Stimulated activated CD8-positive, alpha-beta memory T cell treated with anti-CD3 and anti-CD28 coated beads, Interleukin-2, amount 100 ng/mL, for 1 hour (primary cell): ENCODE results near the gene ZNF512.
"Not testable (repeated sequence)": the region's sequence is repeated elsewhere in the genome, so short reads cannot be mapped to it uniquely, and the experiment has no call there.

Experiments used
- DNase-seq, 2 donors: peaks; one replicate each; pipeline ENCODE4 v3.0.0-alpha.2; 2020; ENCODE audit warnings: low read depth in 2 of 2

ZNF512 gene

GRCh38 chr2:27582129-27582694 is 630 bp upstream of the ZNF512 start:
- no peak for DNase-seq

- no peak for DNase-seq
Observed at GRCh38 chr2:27583390-27583915, 611 bp downstream of the ZNF512 start.

- DNase-seq: no peak
Observed at GRCh38 chr2:27584597-27584996, 1.8 kb downstream of the ZNF512 start.

- DNase-seq: no peak
Observed at GRCh38 chr2:27587025-27587424, 4.2 kb downstream of the ZNF512 start.

GRCh38 chr2:27588308-27588707 is 5.5 kb downstream of the ZNF512 start:
- no peak for DNase-seq

GRCh38 chr2:27591745-27592144 is 8.9 kb downstream of the ZNF512 start:
- no peak for DNase-seq

GRCh38 chr2:27593240-27593639 is 10.4 kb downstream of the ZNF512 start:
- no peak for DNase-seq

- DNase-seq: not testable (repeated sequence)
Observed at GRCh38 chr2:27594020-27594703, 11.3 kb downstream of the ZNF512 start.

- not testable (repeated sequence) for DNase-seq
Observed at GRCh38 chr2:27595412-27595811, 12.6 kb downstream of the ZNF512 start.

- DNase-seq: no peak
Observed at GRCh38 chr2:27596627-27597026, 13.8 kb downstream of the ZNF512 start.

GRCh38 chr2:27606611-27607010 is 23.8 kb downstream of the ZNF512 start:
- no peak for DNase-seq

GRCh38 chr2:27613985-27614384 is 31.1 kb downstream of the ZNF512 start:
- no peak for DNase-seq

- DNase-seq: no peak
Observed at GRCh38 chr2:27615316-27615715, 32.5 kb downstream of the ZNF512 start.

GRCh38 chr2:27621524-27621923 is 38.7 kb downstream of the ZNF512 start:
- DNase-seq: no peak

- DNase-seq: no peak
Observed at GRCh38 chr2:27622921-27623384, 40.1 kb downstream of the ZNF512 start.

GRCh38 chr2:27624943-27625342 is 42.1 kb downstream of the ZNF512 start:
- no peak for DNase-seq

GRCh38 chr2:27626323-27626722 is 43.5 kb downstream of the ZNF512 start:
- not testable (repeated sequence) for DNase-seq

GRCh38 chr2:27626921-27627320 is 44.1 kb downstream of the ZNF512 start:
- not testable (repeated sequence) for DNase-seq

- no peak for DNase-seq
Observed at GRCh38 chr2:27627963-27628766, 45.3 kb downstream of the ZNF512 start.

- peak; percentile 90 to 91 for DNase-seq
Observed at GRCh38 chr2:27628767-27629709, 46.2 kb downstream of the ZNF512 start, which contains the start of the genes CCDC121 and GPN1. CCDC121 (minus strand) TSS chr2:27629012; CDS start chr2:27627799, 1,213 bp downstream. GPN1 (plus strand) TSS chr2:27629050; CDS start chr2:27629059, 9 bp downstream.

GRCh38 chr2:27630257-27630656 is 47.4 kb downstream of the ZNF512 start:
- DNase-seq: not testable (repeated sequence)
